Ishikawa (cell line): ENCODE data around the gene RPS3A.

ENCODE experiments used
- CEBPB ChIP-seq: IDR thresholded peaks from 2 replicates; pipeline ENCODE4 v1.6.1; 2012
- CREB1 ChIP-seq: IDR thresholded peaks from 2 replicates; pipeline ENCODE4 v1.6.1; 2012; ENCODE audit warnings: low read depth
- EGR1 ChIP-seq: IDR thresholded peaks from 2 replicates; pipeline ENCODE4 v1.6.1; 2012
- EP300 ChIP-seq: IDR thresholded peaks from 2 replicates; pipeline ENCODE4 v1.6.1; 2012; ENCODE audit warnings: borderline replicate concordance
- FOXM1 ChIP-seq: IDR thresholded peaks from 2 replicates; pipeline ENCODE4 v1.6.1; 2012; ENCODE audit warnings: low read depth, borderline replicate concordance
- MAX ChIP-seq: IDR thresholded peaks from 2 replicates; pipeline ENCODE4 v1.6.1; 2012
- NFIC ChIP-seq: IDR thresholded peaks from 2 replicates; pipeline ENCODE4 v1.6.1; 2012
- RAD21 ChIP-seq: IDR thresholded peaks from 2 replicates; pipeline ENCODE4 v1.6.1; 2012; ENCODE audit warnings: low read depth
- REST ChIP-seq: IDR thresholded peaks from 2 replicates; pipeline ENCODE4 v1.6.1; 2012; ENCODE audit warnings: low read depth, mild to moderate bottlenecking
- TAF1 ChIP-seq: IDR thresholded peaks from 2 replicates; pipeline ENCODE4 v1.6.1; 2012; ENCODE audit warnings: low read depth, mild to moderate bottlenecking
- TCF12 ChIP-seq: IDR thresholded peaks from 2 replicates; pipeline ENCODE4 v1.6.1; 2012; ENCODE audit warnings: low read depth
- TEAD4 ChIP-seq: IDR thresholded peaks from 2 replicates; pipeline ENCODE4 v1.6.1; 2012
- USF1 ChIP-seq: IDR thresholded peaks from 2 replicates; pipeline ENCODE4 v1.6.1; 2012
- YY1 ChIP-seq: IDR thresholded peaks from 2 replicates; pipeline ENCODE4 v1.6.1; 2012; ENCODE audit warnings: low read depth
- ZBTB7A ChIP-seq: IDR thresholded peaks from 2 replicates; pipeline ENCODE4 v1.6.1; 2012; ENCODE audit warnings: low read depth

RPS3A gene

GRCh38 chr4:151147000-151147399, 47.6 kb downstream of the RPS3A start:
- TF ChIP-seq NFIC (no peak), CEBPB (no peak), ZBTB7A (no peak), RAD21 (no peak), MAX (no peak), FOXM1 (no peak), USF1 (no peak)

GRCh38 chr4:151148261-151148660, 48.8 kb downstream of the RPS3A start:
- TF ChIP-seq CREB1 (no peak), TEAD4 (no peak), NFIC (no peak), RAD21 (no peak), USF1 (no peak), EGR1 (no peak), EP300 (no peak), MAX (no peak), TAF1 (no peak), TCF12 (no peak), FOXM1 (no peak), CEBPB (no peak), REST (no peak), YY1 (no peak), ZBTB7A (no peak)

- TF ChIP-seq FOXM1: no peak
- TF ChIP-seq TCF12: no peak
- no peak for TF ChIP-seq EGR1
- no peak for TF ChIP-seq NFIC
- no peak for TF ChIP-seq ZBTB7A
- TF ChIP-seq MAX: no peak
- no peak for TF ChIP-seq REST
- TF ChIP-seq CEBPB: no peak
- no peak for TF ChIP-seq TAF1
- no peak for TF ChIP-seq USF1
- TF ChIP-seq RAD21: no peak
- no peak for TF ChIP-seq EP300
- TF ChIP-seq CREB1: no peak
- TF ChIP-seq TEAD4: no peak
- TF ChIP-seq YY1: no peak
These were observed 51.6 kb downstream of the RPS3A start for GRCh38 chr4:151150821-151151580.

GRCh38 chr4:151152028-151152427, 52.6 kb downstream of the RPS3A start:
- TF ChIP-seq NFIC (no peak), TCF12 (no peak), EP300 (no peak), TEAD4 (no peak), YY1 (no peak), CREB1 (no peak), USF1 (no peak), TAF1 (no peak), ZBTB7A (no peak), FOXM1 (no peak), MAX (no peak), RAD21 (no peak)
